GM12874 (cell line): ENCODE measurements around the gene NR3C2.

ENCODE experiments used
- CTCF ChIP-seq: IDR thresholded peaks from 2 replicates; pipeline ENCODE4 v1.5.1; 2011; ENCODE audit warnings: low read depth, mild to moderate bottlenecking, control low read depth, low read length, moderate library complexity; ENCODE audit not compliant: insufficient read depth

Gene NR3C2

GRCh38 chr4:148248824-148249223, 193.4 kb downstream of the NR3C2 start:
- no peak for TF ChIP-seq CTCF

- TF ChIP-seq CTCF, result no peak
These were observed 197.2 kb downstream of the NR3C2 start for GRCh38 chr4:148245015-148245414.

- no peak for TF ChIP-seq CTCF
These were observed 198.4 kb downstream of the NR3C2 start for GRCh38 chr4:148243837-148244236.

- no peak for TF ChIP-seq CTCF
These were observed 202.0 kb downstream of the NR3C2 start for GRCh38 chr4:148240241-148240640.

GRCh38 chr4:148239494-148239985, 202.7 kb downstream of the NR3C2 start:
- no peak for TF ChIP-seq CTCF

- no peak for TF ChIP-seq CTCF
These were observed 203.3 kb downstream of the NR3C2 start for GRCh38 chr4:148238811-148239493.

- TF ChIP-seq CTCF, result no peak
These were observed 204.1 kb downstream of the NR3C2 start for GRCh38 chr4:148238086-148238485.
